ENCODE results near the gene BCL2.

The BCL2 gene

GRCh38 chr18:63135101-63135500, 184.5 kb downstream of the BCL2 start:
- no peak for DNase-seq

DNA sequence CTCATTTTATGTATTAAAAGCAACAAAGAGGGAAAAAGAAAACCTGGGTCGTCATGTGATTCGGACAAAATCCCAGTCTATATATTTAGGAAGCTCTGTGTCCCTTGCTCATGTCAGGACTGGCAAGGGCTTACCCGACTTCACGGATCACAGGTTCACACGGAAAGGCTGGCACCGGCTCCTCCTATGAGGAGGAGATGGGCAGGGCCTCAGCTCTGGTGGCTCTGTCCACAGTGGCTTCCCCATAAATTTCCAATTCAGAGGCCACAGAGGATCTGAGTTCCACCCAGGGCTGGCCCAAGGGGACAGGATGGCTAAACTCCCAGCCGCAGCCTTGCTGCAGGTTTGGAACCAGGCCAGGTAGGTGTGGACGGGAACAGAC, 186.8 kb downstream of the BCL2 start:
- DNase-seq: no peak

- no peak for DNase-seq
These were observed 187.4 kb downstream of the BCL2 start for GRCh38 chr18:63131959-63132818.

GRCh38 chr18:63131106-63131958, 188.2 kb downstream of the BCL2 start:
- DNase-seq: peak in 1 of 2 experiments; percentile 46

- DNase-seq: no peak
These were observed 189.4 kb downstream of the BCL2 start for GRCh38 chr18:63130176-63130575.

- no peak for DNase-seq
These were observed 191.2 kb downstream of the BCL2 start for GRCh38 chr18:63128237-63128974.

DNA sequence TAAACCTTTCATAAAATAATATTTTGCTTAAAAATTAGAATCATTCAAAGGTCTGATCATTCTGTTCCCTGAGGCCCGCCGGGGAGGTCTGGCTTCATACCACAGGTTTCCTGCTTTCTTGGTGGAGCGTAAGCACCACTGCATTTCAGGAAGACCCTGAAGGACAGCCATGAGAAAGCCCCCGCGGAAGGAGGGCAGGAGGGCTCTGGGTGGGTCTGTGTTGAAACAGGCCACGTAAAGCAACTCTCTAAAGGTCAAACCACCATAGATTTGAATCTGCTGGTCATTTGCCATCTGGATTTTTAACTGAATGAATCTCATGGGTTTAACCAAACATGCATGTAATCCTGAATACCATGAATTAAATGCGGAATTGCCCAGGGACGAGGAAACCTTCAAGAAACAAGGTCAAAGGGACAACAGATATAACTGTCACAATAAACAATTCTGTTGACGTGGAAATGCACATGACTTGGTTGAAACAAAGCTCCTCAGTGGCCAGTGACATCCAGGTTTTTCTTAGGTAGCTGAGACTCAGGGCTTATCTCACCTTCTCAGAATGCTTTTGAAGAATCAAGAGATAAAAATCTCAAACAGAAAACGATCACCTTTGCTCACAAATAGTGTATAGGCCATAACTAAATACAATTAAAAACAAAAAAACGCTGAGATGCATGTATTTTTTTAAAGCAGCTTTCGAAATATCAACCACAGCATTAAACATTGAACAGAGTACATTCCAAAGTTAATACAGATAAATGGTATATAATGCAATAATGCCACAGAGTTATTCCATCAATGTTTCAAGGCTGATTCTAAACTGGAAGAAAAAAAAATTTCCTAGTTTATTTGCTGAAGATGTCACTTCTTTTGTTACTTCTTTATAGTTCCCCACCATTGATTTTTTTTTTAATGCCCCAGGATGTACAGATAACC, 193.2 kb downstream of the BCL2 start:
- DNase-seq: no peak

DNA sequence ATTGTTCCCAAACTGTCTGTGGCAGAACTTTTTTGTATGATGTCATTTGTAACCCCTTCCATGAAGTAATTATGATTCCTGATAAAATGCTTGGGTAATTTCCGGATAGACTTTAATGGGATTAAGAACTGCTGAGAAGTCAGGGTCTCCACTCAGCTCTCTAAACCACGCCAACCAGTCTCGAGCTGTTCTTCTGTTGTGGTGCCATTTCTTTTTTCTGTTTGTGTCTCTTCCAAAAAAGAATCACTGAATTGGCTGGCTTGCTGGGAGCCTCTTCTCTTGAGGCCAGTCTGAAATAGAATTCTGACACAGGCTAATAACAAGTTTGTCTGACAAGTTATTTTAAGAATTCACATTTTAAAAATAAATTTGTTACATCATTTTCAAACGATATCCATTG, 198.9 kb downstream of the BCL2 start:
- DNase-seq: no peak

DNA sequence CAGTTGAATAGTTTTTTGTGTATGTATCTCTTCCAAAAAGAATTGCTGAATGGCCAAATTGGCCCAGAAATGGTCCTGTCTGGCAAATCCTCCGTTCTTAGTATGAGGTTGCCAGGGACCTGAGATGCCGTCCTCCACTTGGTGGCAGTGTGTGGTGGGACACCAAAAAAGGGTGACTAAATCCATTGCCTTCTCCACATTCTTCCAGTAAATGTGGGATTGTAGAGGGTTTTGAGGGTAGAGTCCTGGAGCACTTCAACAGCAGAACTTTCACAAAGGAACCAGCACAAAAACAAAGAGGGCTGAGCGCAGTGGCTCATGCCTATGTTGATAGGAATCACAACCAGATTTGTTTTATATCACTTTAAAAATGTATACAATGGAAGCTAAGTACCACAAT, 199.9 kb downstream of the BCL2 start:
- peak in 1 of 2 experiments; percentile 27 for DNase-seq

- no peak for DNase-seq
These were observed 205.5 kb downstream of the BCL2 start for GRCh38 chr18:63113899-63114565.

- no peak for DNase-seq
These were observed 206.9 kb downstream of the BCL2 start for GRCh38 chr18:63112706-63113105.

DNA sequence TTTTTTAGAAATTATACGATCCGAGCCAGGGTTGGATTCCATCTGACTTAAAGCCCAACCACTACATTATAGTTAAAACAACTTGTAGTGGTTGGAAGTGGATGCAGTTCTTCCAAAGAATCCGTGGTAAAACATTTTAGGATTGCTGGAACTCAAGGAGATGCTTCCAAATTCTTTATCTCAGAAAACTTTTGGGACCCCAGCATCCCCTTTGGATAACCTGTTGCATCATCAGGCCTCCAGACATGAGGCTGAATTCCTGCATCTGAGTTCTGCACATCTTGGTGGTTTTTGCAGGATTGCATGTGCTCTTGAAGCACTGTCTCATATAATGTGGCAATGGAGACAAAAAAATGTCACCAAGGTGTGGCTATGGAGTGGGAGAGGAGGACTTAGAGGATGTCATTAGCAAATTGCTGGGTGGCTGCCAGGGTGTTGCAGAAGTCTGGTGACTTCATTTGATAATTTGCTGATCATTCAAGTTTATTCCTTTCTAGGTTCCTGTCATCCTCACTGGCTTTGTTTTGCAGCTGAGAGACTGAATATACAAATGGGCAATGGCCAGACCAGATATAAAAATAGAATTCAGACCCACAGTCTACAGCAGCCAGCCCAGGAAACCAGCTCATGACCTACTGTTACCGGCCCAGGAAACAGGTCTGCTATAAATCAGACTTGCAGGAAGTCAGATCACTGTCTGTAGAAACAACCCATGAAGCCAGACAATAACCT, 207.7 kb downstream of the BCL2 start:
- DNase-seq: no peak

DNA sequence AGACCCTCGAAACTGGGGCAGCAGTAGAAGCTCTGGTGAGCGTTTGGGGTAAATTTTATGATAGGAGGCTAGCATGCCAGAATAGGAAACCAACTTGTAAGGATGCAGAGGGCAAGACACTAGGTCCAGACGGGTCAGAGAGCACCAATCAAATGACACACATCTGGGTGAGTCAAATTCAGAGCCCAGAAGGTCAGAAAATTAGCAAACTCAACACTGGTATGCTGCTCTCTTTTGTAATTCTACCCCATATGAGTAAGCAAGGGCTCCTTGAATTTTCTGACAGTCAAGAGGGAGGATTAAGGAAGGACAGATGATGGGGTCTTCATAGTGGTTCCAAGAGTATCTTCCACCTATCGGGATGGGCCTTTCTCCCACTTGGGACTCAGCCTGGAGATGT, 209.8 kb downstream of the BCL2 start:
- no peak for DNase-seq

DNA sequence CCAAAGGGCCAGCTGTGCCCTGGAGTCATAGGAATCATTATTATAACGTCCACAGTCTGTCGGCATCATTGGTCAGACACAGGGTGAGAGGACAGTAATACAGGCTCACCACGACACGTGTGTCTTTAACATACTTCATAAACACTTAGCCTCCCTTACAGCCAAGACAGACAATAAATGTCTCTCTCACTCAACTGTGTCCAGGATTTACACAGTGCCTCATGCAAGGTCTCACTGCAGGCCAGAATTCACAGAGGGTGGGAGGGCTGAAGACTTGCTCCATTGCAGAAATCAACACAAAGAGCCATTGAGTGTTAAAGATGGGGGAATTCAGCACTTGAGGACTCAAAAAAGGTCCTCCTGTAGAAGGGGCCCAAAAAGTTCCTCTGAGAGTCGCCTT, 210.5 kb downstream of the BCL2 start:
- no peak for DNase-seq

DNA sequence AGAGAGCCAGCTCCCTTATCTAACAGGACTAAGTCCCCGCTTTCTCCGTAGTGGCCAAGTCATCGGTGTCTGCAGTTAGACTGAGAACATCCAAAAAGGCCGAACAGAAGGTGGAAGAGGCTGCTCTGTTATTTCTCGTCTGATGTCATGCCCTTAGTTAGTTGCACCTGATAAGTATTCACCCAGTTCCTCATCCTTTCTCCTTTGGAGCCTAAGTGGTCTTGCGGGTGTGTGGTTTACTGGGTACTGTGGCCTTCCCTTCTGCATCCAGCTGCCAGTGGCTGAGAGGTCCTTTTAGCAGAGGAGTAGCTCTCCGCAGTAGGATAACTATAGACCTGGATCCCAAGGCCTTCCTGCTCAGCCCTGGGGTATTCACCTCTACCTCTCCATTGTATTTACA, 211.6 kb downstream of the BCL2 start:
- no peak for DNase-seq

GRCh38 chr18:63107171-63107845, 212.3 kb downstream of the BCL2 start:
- DNase-seq: no peak

DNA sequence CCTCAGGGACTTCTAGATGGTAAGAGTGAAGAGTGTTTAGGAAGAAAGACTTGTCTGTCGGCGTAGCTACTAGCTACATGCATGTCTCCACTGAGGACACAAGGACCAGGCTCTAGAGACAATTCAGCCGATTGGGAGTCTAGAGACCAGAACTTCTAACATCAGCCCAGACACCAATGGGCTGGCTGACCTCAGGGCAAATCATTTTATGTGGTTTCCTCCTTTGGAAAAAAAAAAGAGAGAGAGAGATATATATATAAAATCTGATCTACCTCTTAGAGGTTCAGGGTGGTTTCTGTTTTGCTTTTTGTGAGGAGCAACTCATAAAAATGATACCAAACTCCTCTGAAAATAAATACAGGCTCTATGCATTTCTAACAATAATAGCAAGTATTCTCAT, 212.8 kb downstream of the BCL2 start:
- DNase-seq: no peak

- DNase-seq: no peak
These were observed 213.8 kb downstream of the BCL2 start for GRCh38 chr18:63105636-63106316.

GRCh38 chr18:63104868-63105267, 214.7 kb downstream of the BCL2 start:
- DNase-seq: no peak
